Heart right ventricle (tissue), 16 donors: ENCODE data around the gene MERTK. TPM values are rescaled to one million over a fixed set of nuclear protein-coding genes. Genes with fewer than 3 reads are reported as not detected.

Source experiments
- ATAC-seq, 8 donors: fragments of 200-7000 bp; cut with Tn5 transposase; one replicate each; pipeline ENCODE4 v1.9.1; 2020; ENCODE audit warnings: mild to moderate bottlenecking in 8 of 8, moderate library complexity in 8 of 8, moderate number of reproducible peaks in 1 of 8
- DNase-seq, 2 donors: peaks; one replicate each; pipeline ENCODE4 v3.0.0-alpha.2; 2020
- H3K27ac ChIP-seq, 10 donors: fragments of 200-600 bp; sonication (generic) in 2 of 10; one replicate each; pipeline versions ENCODE4 v1.5.0 to v1.8.0; 2020 to 2022; ENCODE audit warnings: mild to moderate bottlenecking in 3 of 10
- H3K27me3 ChIP-seq, 7 donors: fragments of 200-600 bp; one replicate each; pipeline ENCODE4 v1.8.0; 2021 to 2022; ENCODE audit warnings: mild to moderate bottlenecking in 2 of 7
- H3K36me3 ChIP-seq, 9 donors: fragments of 200-600 bp; sonication (generic) in 1 of 9; one replicate each; pipeline versions ENCODE4 v1.5.0 to v1.8.0; 2020 to 2022; ENCODE audit warnings: mild to moderate bottlenecking in 2 of 9
- H3K4me1 ChIP-seq, 9 donors: fragments of 200-600 bp; sonication (generic) in 1 of 9; one replicate each; pipeline versions ENCODE4 v1.5.0 to v1.8.0; 2020 to 2022; ENCODE audit warnings: mild to moderate bottlenecking in 4 of 9
- H3K4me3 ChIP-seq, 10 donors: fragments of 200-600 bp; sonication (generic) in 2 of 10; one replicate each; pipeline versions ENCODE4 v1.5.0 to v1.8.0; 2020 to 2022; ENCODE audit warnings: mild to moderate bottlenecking in 7 of 10, moderate library complexity in 2 of 10
- H3K9me3 ChIP-seq, 11 donors: fragments of 200-600 bp in 10 of 11; sonication (generic) in 2 of 11; one replicate each; pipeline versions ENCODE4 v1.5.0 to v1.8.0; 2013 to 2022; ENCODE audit warnings: mild to moderate bottlenecking in 2 of 11, control low read depth in 1 of 11, moderate library complexity in 1 of 11
- WGBS, 2 donors: extraction: QIAGEN DNeasy Blood & Tissue Kit; methylation state at CpG; one replicate each; pipeline ENCODE4 v1.1.7; 2013; ENCODE audit warnings: inconsistent platforms in 1 of 2; 5-methylcytosine and 5-hydroxymethylcytosine counted together
- intact Hi-C, 10 donors: fragments of 100-400 bp; cut with DNase I; formaldehyde crosslinking; loops; one replicate each; pipeline versions ENCODE4 v1.11.1 to v1.14.2; 2022
- polyA plus RNA-seq, 2 donors: library from polyadenylated mRNA; stranded (reverse); fragments of 200-250 nt; gene quantifications; one replicate each; pipeline ENCODE4 v1.2.3, GENCODE V29; 2013
- total RNA-seq, 10 donors: library from RNA; stranded (reverse); fragmentation: NEBNext Ultra II Directional in 3 of 10; extraction: Animal tissue kit (Norgen Biotek cat#: 25700) in 3 of 10; gene quantifications; one replicate each; pipeline versions ENCODE4 v1.2.1 to v1.2.4, GENCODE V29; 2021 to 2023
- TF ChIP-seq, protein P1 (sequence below), 9 donors: fragments of 200-600 bp; sonication (generic) in 2 of 9; IDR thresholded peaks; one replicate each; pipeline versions ENCODE4 v1.5.0 to v1.8.0; 2021 to 2022; ENCODE audit warnings: antibody characterized with exemption in 9 of 9, mild to moderate bottlenecking in 5 of 9, moderate library complexity in 1 of 9
- donor health status: Arrhythmogenic right ventricular cardiomyopathy.
- donor health status: ischemic (EF 13 %, LVEDD 7.1; RV severe dilation, severe dysfunction).
- donor health status: healthy with polysubstance abuse.
- donor health status: DM: no; HTN: yes; CAD: no.
- donor health status: DM: no; HTN: no; CAD: no.
- donor health status: ischemic (EF 25% LVEDD 6.9; RV normal size, moderate dysfunction).
- donor health status: ischemic (EF 25% LVEDD 5.7; RV mildly dilated, moderate dysfunction).
- donor health status: healthy.
- donor health status: DM: yes; HTN: yes; CAD: no.
- donor health status: Ischemic cardiomyopathy.
- donor health status: ischemic (EF 35%, LVEDD 5.7; RV mildly dilated, moderate dysfunction).
- donor health status: nonischemic (EF 11% LVEDD 7.7; RV severe dilation, severe dysfunction).
- donor health status: DM: yes; HTN: yes; CAD: no.
- donor health status: PGD.
- donor health status: ischemic (EF 29% LVEDD 5.4; RV normal size, mild dysfunction).
- donor health status: nonischemic (EF 23%, LVEDD 6.1; RV moderate dilation, normal function).

Gene MERTK
- total and polyA plus RNA-seq, 12 donors, result 2.3 to 8.9 (median 3.9) TPM

DNA sequence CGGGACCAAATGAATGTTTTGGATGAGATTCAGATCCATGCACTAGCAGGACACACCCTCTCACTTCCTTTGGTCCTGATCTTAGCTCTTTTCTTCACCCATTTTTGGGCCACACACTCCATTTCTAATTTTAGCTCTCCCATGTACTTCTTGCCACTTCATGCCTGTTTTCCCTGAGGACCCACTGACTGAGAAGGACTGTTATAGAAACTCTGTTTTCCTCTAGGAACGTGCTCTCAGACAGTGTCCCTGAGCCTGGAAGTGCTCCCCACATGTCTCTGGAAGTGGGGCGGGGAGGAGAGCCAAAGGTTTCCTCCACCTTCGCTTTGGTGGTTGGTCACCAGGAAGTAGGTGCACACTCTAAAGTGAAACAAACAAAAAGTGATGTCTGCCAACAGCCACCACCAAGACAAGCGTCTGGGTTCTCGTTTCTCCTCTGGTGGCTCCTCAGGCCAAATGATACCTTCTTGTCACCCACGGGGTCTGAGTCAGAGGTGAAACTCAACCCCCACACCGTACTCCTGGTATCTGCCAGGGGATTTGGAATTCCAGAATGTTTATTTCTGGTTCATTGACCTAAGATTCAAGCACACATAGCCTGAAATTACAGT is 74.7 kb downstream of the MERTK start:
- intact Hi-C loops, result loop anchor here in 3 of 10 donors (5.0 to 10.0 kb wide), 2 partner anchors 72 to 76 kb away; partner anchors contain the start of gene MERTK (in 2 of the 3)
- Histone ChIP-seq H3K9me3 (peaks cover 0 to 13% (median 0%) of the 10 kb centered on the region in 11 donors), H3K4me1 (peaks cover 0 to 22% (median 17%) of the 10 kb centered on the region in 9 donors), H3K36me3 (peaks cover 0 to 50% (median 9%) of the 10 kb centered on the region in 9 donors), H3K4me3 (peak overlapping the region in 2 of 10 donors; percentile 1 to 8), H3K27ac (peak overlapping the region in 5 of 10 donors; percentile 6 to 58 (median 43)), H3K27me3 (no peaks in the 10 kb centered on the region)
- peak in 1 of 2 donors; percentile 16 for DNase-seq
- ATAC-seq, result peak; percentile 43 to 78 (median 69)
- WGBS, 2 donors, result 31 to 38% methylated on average over 8 of the region's 8 CpGs
- TF ChIP-seq, protein P1, sequence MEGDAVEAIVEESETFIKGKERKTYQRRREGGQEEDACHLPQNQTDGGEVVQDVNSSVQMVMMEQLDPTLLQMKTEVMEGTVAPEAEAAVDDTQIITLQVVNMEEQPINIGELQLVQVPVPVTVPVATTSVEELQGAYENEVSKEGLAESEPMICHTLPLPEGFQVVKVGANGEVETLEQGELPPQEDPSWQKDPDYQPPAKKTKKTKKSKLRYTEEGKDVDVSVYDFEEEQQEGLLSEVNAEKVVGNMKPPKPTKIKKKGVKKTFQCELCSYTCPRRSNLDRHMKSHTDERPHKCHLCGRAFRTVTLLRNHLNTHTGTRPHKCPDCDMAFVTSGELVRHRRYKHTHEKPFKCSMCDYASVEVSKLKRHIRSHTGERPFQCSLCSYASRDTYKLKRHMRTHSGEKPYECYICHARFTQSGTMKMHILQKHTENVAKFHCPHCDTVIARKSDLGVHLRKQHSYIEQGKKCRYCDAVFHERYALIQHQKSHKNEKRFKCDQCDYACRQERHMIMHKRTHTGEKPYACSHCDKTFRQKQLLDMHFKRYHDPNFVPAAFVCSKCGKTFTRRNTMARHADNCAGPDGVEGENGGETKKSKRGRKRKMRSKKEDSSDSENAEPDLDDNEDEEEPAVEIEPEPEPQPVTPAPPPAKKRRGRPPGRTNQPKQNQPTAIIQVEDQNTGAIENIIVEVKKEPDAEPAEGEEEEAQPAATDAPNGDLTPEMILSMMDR (IDR thresholded peaks at IDR 0.05), result no peak

DNA sequence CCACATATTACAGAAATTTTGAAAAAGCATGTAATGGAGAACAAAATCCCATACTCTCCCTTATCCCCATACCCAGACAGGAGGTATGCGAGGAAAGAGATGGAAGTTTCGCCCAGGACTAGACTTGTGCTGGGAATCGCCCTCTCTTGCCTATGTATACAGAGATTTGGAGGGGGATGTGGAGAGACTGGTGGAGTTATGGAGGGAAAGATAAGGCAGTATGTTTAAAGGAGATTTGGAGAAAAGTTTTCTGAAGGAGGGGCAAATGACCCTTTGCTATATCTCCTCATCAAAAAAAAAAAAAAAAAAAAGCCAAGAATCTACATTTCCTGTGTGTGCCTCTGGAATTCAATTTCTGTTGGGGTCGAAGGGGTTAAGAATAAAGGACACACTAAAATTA is 75.3 kb downstream of the MERTK start:
- peak overlapping the region in 4 of 10 donors; percentile 6 to 58 (median 45) for H3K27ac ChIP-seq
- TF ChIP-seq, protein P1 (IDR thresholded peaks at IDR 0.05), result no peak
- WGBS, 2 donors, result 89% methylated on average over 4 of the region's 4 CpGs
- intact Hi-C loops, result loop anchor here in 3 of 10 donors (5.0 to 10.0 kb wide), 2 partner anchors 71 to 76 kb away; partner anchors contain the start of gene MERTK (in 2 of the 3)
- ATAC-seq (no peak), DNase-seq (no peak)
- peaks cover 0 to 49% (median 9%) of the 10 kb centered on the region in 9 donors for H3K36me3 ChIP-seq
- no peaks in the 10 kb centered on the region for H3K27me3 ChIP-seq
- peaks cover 0 to 13% (median 0%) of the 10 kb centered on the region in 11 donors for H3K9me3 ChIP-seq
- peaks cover 0 to 22% (median 17%) of the 10 kb centered on the region in 9 donors for H3K4me1 ChIP-seq
- no peak overlapping the region for H3K4me3 ChIP-seq

DNA sequence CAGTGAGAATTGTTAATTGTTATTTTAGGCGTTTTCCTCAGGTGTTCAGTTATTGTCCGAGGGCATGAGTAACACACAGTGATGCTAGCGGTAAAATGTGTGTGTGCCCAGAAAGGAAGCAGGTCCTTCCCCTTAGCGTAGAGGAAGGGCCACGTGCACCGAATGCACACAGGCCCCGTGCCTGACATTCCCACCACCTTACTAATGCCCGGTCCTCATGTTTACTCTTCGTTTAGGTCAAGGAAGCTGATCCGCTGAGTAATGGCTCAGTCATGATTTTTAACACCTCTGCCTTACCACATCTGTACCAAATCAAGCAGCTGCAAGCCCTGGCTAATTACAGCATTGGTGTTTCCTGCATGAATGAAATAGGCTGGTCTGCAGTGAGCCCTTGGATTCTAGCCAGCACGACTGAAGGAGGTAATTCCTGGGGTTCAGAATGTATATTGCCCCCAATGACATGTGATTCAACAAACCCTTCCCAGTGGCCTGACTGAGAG is 76.7 kb downstream of the MERTK start:
- intact Hi-C loops, result loop anchor here in 1 of 10 donors (10.0 kb wide), 1 partner anchor 70 kb away; no protein-coding TSS in a partner anchor
- WGBS, 2 donors, result 75 to 78% methylated on average over 11 of the region's 11 CpGs
- peak in 2 of 8 donors; percentile 27 to 46 for ATAC-seq

DNA sequence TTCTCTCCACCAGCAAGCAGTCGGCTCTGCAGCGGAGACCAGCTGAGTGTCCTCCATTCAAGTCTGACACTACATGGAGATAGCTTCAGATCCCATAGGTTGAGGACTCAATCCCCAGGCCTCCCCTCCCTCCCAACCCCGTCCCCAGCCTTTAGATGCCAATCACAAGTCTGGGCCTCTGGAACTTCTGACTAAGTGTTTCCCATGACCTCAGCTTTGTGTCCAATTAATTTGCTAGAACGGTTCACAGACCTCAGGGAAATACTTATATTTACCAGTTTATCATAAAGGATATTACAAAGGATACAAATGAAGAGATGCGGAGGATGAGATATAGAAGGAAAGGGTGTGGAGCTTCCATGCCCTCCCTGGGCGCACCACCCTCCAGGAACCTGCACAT is 77.4 kb downstream of the MERTK start:
- TF ChIP-seq, protein P1 (IDR thresholded peaks at IDR 0.05), result no peak
- H3K27ac ChIP-seq, result no peak overlapping the region

More for the DNA sequence above, 76.7 kb downstream of the MERTK start:
- Histone ChIP-seq H3K36me3 (peaks cover 0 to 39% (median 9%) of the 10 kb centered on the region in 9 donors), H3K27me3 (no peaks in the 10 kb centered on the region), H3K4me1 (peaks cover 0 to 22% (median 17%) of the 10 kb centered on the region in 9 donors), H3K9me3 (peaks cover 0 to 13% (median 0%) of the 10 kb centered on the region in 11 donors), H3K27ac (peak overlapping the region in 1 of 10 donors; percentile 33), H3K4me3 (no peak overlapping the region)
- TF ChIP-seq, protein P1 (IDR thresholded peaks at IDR 0.05), result no peak
- no peak for DNase-seq

More for the DNA sequence above, 77.4 kb downstream of the MERTK start:
- Histone ChIP-seq H3K4me3 (no peak overlapping the region), H3K9me3 (peaks cover 0 to 13% (median 0%) of the 10 kb centered on the region in 11 donors), H3K4me1 (peaks cover 0 to 22% (median 17%) of the 10 kb centered on the region in 9 donors), H3K36me3 (peaks cover 0 to 40% (median 9%) of the 10 kb centered on the region in 9 donors), H3K27me3 (no peaks in the 10 kb centered on the region)
- intact Hi-C loops, result loop anchor here in 1 of 10 donors (10.0 kb wide), 1 partner anchor 69 kb away; no protein-coding TSS in a partner anchor
- no peak for DNase-seq
- WGBS, 2 donors, result 67 to 83% methylated on average over 6 of the region's 6 CpGs
- ATAC-seq, result no peak
